Measurements from ENCODE around the gene C2CD2L.
"Not testable (repeated sequence)": the region's sequence is repeated elsewhere in the genome, so short reads cannot be mapped to it uniquely, and the experiment has no call there.

C2CD2L gene

DNA sequence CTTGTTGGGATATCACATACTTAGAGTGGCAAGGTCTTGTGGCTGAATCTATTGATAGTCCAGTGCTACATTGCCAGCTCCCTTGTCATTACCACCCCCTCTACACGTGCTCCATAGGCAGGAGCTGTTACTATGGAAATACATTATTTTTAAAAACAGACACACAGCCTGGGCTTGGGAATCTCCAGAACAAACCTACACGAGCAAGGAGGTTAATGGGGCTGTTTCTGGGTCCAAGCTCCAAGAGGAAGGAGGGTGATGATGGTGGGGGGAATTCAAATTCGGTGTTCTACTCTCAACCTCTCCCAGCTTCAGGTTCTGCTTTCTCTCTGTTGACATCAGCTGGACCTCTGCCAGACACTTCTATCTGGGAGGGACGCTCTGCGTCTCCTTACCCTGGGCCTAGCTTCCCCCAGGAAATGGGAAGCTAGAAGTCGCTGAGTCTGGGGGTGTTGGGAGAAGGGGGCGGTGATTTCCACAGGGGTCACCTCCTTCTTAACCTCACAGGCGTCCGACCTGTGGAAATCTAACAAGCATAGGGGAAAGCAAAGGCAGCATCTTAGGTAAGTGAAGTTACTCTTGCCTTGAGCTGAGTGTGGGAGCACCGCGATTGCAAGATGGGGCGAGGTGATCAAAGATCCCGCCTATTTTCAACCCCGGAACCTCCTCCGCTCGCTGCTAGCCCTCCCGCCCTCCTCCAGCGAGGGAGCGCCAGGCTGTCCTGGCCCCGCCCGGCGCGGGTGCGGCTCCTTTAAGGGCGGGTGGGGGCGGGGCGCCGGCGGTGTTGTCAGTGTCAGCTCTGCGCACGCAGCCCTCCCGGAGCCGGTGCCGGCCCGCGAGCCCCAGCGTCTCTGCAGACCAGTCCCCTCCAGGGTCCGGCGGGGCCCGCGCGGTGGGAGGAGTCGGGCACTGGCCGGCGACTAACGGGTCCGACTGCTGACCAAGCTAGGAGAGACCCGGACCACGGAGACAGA lies at the start of gene C2CD2L:
TSS of gene C2CD2L (plus strand) at position 781 of the 974 bp plus-strand sequence. CDS start 398 bp downstream, outside the sequence.
- peak; percentile 72 for DNase-seq

DNA sequence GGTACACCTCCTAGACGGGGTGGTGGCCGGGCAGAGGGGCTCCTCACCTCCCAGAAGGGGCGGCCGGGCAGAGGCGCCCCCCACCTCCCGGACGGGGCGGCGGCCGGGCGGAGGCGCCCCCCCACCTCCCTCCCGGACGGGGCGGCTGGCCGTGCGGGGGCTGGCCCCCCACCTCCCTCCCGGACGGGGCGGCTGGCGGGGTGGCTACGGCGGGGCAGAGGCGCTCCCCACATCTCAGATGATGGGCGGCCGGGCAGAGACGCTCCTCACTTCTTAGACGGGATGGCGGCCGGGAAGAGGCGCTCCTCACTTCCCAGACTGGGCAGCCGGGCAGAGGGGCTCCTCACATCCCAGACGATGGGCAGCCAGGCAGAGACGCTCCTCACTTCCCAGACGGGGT lies 48.0 kb upstream of the C2CD2L start:
- not testable (repeated sequence) for DNase-seq

DNA sequence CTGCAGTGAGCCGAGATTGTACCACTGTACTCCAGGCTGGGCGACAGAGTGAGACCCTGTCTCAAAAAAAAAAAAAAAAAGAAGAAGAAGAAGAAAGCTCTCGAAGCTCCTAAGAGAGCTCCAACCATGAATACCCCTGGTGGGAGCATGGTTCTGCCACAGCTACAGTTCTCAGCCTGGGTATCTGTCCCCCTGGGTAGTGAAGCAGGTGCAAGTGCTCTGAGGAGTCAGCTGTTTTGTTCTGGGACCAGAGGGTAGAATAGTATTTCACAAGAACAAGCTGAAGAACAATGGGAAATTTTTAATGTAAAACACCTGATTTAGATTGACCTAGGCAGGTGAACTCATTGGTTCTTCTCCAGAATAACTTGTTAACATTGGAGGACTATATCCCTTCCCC lies 45.9 kb upstream of the C2CD2L start:
- DNase-seq, result no peak

DNA sequence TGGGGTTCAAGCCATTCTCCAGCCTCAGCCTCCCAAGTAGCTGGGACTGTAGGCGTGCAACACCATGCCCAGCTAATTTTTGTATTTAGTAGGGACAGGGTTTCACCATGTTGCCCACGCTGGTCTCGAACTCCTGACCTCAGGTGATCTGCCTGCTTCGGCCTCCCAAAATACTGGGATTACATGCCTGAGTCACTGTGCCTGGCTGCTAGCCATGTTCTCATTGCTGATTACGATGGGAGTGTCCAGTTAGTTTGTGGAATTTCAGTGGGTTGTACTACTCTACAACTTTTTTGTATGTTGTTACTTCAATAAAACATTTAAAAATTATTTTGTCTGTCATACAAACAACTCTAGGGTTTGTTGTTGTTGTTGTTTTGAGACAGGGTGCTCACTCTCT lies 44.4 kb upstream of the C2CD2L start:
- DNase-seq, result no peak

DNA sequence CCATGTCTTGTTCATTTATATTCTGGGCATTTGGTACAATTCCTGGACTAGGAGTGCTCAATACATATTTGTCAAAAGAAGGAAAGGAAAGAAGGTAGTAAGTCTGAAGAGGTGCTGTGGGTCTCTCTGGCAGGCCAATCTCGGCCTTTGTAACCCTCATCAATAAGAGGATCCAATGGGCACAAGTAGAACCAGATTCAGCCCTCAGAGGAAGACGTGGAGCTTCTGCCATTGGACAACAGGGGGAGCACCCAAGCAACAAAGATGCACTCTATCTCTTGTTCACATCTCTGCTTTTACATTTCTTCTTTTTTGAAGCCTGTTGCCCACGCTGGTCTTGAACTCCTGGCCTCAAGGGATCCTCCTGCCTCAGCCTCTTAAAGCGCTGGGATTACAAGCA lies 41.8 kb upstream of the C2CD2L start:
- DNase-seq, result no peak

DNA sequence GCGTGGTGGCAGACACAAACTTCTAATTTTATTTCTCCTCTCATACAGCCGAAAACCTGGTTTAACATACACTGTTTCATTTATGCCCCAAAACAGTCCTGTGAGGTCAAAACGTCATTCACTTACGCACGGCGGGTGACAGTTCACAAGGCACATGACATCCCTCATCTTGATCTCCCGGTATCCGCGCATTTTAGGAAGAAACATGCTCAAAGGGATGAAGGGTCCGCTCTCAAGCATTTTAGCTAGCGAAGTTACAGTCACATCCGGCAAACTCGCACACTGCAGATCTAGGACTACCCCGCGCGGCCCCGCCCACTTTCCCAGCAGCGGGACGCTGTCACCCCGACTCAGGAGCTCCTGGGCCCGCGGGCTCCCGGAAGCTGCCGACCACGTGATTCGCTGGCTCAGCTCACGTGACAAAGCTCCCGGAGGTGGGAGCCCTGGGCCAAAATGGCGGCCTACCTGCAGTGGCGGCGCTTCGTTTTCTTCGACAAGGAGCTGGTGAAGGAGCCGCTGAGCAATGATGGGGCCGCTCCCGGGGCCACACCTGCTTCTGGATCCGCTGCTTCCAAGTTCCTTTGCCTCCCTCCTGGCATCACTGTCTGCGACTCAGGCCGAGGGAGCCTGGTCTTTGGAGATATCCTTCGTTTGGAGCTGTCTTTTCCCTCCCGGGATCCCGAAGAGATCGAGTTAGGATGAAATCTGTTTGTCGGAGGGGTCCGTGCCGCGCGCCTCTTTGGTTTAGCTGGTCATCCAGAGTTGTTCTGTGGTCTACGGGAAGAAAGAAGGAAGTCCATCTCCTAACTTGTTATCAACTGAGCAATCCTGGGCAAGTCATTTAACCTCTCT lies 39.5 kb upstream of the C2CD2L start, which contains the start of gene VPS11:
TSS of gene VPS11 (plus strand) at position 448 of the 852 bp plus-strand sequence. CDS start at position 454, 6 bp downstream.
- peak; percentile 80 for DNase-seq

DNA sequence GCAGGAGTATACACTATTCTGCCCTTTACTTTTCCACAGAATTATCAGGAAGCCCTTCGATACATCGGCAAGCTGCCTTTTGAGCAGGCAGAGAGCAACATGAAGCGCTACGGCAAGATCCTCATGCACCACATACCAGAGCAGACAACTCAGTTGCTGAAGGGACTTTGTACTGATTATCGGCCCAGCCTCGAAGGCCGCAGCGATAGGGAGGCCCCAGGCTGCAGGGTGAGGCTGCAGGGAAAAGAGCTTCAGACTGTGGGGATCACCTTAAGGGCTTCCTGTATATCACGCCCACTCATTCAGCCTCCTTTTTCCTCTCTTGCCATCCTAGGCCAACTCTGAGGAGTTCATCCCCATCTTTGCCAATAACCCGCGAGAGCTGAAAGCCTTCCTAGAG lies 29.3 kb upstream of the C2CD2L start:
- DNase-seq, result no peak

DNA sequence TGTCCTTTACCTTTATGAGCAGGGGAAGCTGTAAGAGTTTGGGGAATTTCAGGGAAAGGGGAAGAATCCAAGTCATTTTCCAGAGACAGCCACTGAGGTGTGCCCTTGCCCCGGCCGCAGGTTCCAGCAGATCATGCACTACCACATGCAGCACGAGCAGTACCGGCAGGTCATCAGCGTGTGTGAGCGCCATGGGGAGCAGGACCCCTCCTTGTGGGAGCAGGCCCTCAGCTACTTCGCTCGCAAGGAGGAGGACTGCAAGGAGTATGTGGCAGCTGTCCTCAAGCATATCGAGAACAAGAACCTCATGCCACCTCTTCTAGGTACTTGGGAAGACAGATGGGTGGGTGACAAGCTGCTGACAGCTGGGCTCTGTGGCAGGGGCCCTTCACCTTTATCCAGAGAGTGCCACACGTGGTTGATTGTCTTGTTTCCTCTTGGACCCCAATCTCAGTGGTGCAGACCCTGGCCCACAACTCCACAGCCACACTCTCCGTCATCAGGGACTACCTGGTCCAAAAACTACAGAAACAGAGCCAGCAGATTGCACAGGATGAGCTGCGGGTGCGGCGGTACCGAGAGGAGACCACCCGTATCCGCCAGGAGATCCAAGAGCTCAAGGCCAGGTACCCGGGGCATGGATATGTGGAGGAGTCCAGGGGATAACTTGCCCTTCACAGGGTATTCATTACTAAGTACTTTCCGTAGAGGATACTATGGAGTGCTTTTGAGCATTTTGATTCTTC lies 28.3 kb upstream of the C2CD2L start:
- DNase-seq, result no peak

DNA sequence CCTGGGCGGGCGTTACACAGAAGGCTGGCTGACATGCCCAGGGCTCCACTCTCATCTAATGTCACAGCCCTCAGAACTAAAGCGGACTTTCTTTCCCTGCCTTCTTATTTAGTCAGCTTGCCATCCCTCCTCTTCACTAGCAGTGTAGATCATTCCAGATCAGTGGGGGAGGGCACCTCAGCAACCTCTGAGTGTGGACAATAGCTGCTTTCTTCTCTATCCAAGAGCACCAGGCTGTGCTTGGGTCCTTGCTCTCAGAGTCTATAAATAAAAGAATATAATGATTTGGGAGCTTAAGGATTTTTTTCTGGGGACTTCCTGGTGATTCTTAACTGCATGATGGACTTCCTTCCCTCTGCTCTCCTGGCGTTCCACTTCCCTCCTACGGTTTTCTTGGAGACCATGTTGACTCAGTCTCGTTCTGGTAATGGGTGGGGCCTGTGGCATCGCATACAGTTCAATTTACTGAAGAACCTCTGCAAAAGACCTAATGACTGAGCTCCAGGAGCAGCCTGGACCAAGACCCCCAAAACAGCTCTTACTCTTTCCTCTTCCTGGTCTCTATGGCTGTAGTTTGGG lies 25.4 kb upstream of the C2CD2L start:
- DNase-seq, result no peak

DNA sequence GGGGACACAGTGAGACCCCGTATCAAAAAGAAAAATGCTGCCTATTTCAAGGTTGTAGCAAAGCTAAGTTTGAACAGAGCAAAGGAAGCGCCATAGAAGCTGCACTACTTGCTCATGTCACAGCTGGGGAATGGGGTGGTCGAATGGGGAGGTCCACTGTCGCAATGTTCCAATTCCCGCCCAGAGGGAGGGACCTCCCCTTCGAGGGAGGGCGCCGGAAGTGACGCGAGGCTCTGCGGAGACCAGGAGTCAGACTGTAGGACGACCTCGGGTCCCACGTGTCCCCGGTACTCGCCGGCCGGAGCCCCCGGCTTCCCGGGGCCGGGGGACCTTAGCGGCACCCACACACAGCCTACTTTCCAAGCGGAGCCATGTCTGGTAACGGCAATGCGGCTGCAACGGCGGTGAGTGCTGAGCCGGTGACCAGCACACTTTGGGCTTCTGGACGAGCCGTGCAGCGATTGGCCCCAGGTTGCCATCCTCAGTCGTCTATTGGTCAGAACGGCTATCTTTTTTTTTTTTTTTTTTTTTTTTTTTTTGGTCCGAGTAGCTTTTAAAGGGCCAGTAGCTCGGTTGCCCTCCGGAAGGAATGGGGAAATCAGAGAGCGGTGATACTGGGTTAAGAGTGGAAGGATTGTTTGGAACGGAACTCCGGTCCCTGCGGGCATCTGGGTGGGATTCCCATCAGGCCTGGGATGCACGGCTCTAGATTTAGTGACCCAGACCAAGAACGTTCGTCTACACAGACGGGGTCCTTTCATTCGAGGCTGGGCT lies 22.3 kb upstream of the C2CD2L start, which contains the start of gene HMBS:
TSS of gene HMBS (plus strand) at position 219 of the 774 bp plus-strand sequence. CDS start at position 372, 153 bp downstream.
- peak; percentile 77 for DNase-seq

DNA sequence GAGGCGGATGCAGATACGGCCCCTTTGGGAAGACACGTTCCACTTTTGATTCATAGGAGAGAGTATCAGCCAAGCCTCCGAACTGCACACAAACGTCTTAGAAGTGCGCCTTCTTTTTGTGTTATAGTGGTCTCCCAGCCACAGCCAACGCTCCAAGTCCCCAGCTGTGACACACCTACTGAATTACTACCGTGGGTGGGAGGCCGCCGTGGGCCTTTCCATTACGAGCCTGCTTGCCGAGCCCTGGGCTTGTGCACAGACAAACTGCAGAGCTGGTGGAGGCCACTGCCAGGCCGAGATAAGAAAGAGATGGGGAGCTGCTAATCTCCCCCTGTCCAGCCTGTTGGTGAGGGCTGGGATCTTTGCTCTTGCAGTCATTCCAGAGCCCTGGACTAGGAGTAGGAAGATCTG lies 21.7 kb upstream of the C2CD2L start:
- DNase-seq, result no peak

DNA sequence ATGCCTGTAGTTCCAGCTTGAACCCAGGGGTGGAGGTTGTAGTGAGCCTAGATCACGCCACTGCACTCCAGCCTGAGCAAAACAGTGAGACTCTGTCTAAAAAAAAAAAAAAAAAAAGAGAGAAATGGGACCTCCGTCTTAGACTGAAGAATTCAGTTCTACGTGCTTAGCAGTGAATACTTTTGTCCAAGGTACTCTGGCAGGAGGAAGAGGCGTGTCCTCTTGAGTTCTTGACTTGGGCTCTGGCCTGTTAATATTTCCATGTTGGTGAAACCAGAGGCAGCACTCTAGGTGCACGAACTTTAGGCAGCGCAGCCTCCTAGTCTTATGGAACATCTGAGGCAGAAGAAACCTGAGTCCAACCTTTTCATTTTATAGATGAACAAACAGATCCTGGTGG lies 20.0 kb upstream of the C2CD2L start:
- no peak for DNase-seq

DNA sequence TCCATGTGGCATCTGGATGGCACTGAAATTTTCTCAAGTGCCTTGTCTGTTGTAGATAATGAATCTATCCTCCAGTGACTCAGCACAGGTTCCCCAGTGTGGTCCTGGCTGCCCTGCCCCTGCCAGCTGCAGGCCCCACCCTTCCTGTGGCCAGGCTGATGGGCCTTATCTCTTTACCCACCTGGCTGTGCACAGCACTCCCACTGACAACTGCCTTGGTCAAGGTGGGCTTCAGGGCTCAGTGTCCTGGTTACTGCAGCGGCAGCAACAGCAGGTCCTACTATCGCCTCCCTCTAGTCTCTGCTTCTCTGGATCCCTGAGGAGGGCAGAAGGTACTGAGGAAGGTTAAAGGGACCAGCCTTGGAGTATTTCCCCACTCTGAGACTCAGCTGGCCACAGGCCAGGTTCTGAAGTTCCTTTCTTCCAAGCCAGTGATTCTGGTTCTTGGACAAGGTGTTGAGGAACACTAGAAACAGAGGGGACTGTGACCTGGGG lies 19.4 kb upstream of the C2CD2L start:
- no peak for DNase-seq

DNA sequence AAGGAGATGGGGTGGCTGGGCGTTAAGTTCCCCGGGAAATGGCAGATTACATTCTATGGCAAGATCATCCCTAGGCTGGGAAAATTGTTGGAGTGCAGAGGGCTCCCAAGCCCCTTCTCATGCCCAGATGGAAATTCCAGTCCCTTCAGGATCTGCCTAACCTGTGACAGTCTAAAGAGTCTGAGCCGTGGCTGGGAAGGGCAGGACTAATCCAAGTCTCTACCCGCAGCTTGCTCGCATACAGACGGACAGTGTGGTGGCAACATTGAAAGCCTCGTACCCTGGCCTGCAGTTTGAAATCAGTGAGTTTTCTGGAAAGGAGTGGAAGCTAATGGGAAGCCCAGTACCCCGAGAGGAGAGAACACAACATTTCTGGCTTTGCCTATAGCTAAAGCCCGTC lies 18.7 kb upstream of the C2CD2L start:
- no peak for DNase-seq

DNA sequence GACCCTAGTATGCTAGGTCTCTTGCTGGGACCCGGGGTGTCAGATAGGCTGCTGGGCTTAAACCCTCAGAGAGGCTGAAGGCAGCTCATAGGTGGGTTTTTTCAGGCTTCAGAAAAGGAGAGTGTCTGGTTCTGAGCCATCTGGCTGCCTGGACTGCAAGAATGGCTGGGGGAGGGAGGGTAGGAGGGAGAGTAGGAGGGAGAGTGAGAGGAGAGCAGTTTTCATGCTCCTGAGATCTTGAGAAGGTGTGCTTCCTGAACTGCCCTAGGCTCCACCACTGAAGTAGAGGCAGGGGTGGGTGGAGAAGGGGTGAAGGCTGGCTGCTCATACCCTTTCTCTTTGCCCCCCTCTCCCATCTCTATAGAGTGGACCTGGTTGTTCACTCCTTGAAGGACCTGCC lies 17.8 kb upstream of the C2CD2L start:
- no peak for DNase-seq

DNA sequence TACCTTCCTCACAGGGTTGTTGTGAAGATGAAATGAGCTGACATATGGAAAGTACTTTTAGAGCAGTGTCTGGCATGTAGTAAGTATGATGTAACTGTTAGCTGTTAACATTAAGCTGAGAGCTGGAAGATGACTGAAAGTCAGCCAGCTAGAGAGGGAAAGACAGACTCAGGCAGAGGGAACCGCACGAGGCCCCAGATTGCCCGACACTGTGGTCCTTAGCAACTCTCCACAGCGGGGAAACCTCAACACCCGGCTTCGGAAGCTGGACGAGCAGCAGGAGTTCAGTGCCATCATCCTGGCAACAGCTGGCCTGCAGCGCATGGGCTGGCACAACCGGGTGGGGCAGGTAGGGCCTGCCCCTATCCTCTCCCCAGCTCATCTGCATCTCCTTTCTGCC lies 16.0 kb upstream of the C2CD2L start:
- no peak for DNase-seq

DNA sequence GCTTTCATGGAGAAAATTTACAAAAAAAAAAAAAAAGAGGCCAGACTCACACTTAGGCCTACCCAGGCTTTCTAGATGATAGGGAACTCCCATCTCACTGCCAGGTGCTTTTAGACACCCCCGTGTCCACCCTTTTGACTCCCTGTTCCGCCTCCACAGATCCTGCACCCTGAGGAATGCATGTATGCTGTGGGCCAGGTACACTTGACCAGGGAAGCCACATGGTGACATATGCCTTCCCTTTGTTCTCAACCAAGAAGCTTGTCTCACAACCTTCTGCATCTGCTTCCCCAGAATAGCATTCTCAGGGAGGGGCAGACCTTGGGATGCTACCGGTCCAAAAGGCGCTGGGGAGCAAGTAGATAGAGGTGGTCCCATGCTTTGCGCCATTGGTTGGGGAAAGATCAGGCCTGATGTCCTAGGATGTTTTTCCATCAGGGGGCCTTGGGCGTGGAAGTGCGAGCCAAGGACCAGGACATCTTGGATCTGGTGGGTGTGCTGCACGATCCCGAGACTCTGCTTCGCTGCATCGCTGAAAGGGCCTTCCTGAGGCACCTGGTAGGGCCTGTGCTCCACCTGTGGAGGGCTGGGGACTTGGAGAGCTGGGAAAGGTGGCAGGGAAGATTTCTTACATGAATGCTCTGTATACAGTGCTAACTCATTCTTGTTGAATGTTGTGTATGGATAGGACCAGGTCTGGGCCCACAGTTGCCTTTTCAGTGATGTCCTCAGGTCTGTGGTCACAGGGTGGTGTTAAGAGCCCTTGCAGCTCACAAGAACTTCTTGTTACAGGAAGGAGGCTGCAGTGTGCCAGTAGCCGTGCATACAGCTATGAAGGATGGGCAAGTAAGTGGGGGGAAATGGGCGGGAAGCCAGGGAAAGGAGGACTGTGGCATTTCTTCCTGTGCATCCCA lies 14.9 kb upstream of the C2CD2L start:
- no peak for DNase-seq

DNA sequence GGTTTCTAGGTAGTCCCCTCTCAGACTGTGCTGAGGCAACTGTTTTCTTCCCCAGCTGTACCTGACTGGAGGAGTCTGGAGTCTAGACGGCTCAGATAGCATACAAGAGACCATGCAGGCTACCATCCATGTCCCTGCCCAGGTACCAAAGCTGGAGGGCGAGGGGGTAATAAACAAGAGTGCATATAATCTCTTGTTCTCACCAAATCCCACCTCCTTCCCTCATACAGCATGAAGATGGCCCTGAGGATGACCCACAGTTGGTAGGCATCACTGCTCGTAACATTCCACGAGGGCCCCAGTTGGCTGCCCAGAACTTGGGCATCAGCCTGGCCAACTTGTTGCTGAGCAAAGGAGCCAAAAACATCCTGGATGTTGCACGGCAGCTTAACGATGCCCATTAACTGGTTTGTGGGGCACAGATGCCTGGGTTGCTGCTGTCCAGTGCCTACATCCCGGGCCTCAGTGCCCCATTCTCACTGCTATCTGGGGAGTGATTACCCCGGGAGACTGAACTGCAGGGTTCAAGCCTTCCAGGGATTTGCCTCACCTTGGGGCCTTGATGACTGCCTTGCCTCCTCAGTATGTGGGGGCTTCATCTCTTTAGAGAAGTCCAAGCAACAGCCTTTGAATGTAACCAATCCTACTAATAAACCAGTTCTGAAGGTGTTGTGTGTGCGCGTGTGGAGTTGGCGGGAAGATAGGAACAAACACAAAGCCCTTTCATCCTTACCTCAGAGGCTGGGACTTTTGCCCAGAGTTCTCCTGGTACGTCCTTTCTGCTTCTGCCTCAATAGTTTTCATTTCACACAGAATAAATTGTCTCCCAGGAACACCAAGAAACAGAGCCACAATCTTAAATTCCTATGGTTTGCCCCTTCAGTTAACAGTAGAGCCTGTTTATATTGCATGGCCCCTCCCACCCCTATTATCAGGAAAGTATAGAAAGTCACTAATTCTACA lies 14.0 kb upstream of the C2CD2L start:
- no peak for DNase-seq

Data from T1000 (cell line).